Heart left ventricle (tissue), 16 donors: ENCODE results near the gene ANKRD52. TPM values are rescaled to one million over a fixed set of nuclear protein-coding genes. Genes with fewer than 3 reads are reported as not detected.

Source experiments
- ATAC-seq, 4 donors: fragments of 200-7000 bp; cut with Tn5 transposase; one replicate each; pipeline ENCODE4 v1.9.1; 2020 to 2022; ENCODE audit warnings: moderate library complexity in 4 of 4, mild to moderate bottlenecking in 3 of 4, moderate number of reproducible peaks in 1 of 4
- DNase-seq, 5 donors: peaks; one replicate each; pipeline ENCODE4 v3.0.0-alpha.2; 2020
- H3K27ac ChIP-seq, 12 donors: fragments of 200-600 bp; sonication (generic) in 4 of 12; one replicate each; pipeline versions ENCODE4 v1.5.0 to v1.8.0; 2016 to 2022; ENCODE audit warnings: mild to moderate bottlenecking in 2 of 12
- H3K27me3 ChIP-seq, 9 donors: fragments of 200-600 bp; sonication (generic) in 2 of 9; one replicate each; pipeline versions ENCODE4 v1.5.1 to v1.8.0; 2016 to 2022; ENCODE audit warnings: mild to moderate bottlenecking in 3 of 9
- H3K36me3 ChIP-seq, 9 donors: fragments of 200-600 bp; sonication (generic) in 2 of 9; one replicate each; pipeline versions ENCODE4 v1.5.0 to v1.8.0; 2018 to 2022; ENCODE audit warnings: mild to moderate bottlenecking in 2 of 9
- H3K4me1 ChIP-seq, 12 donors: fragments of 200-600 bp; sonication (generic) in 4 of 12; one replicate each; pipeline versions ENCODE4 v1.5.0 to v1.8.0; 2016 to 2022; ENCODE audit warnings: mild to moderate bottlenecking in 3 of 12
- H3K4me3 ChIP-seq, 12 donors: fragments of 200-600 bp; sonication (generic) in 4 of 12; one replicate each; pipeline versions ENCODE4 v1.5.0 to v1.8.0; 2017 to 2022; ENCODE audit warnings: mild to moderate bottlenecking in 9 of 12, moderate library complexity in 4 of 12
- H3K9me3 ChIP-seq, 12 donors: fragments of 200-600 bp; sonication (generic) in 4 of 12; one replicate each; pipeline versions ENCODE4 v1.5.0 to v1.8.0; 2016 to 2022; ENCODE audit warnings: mild to moderate bottlenecking in 1 of 12
- POLR2A ChIP-seq, 2 donors: fragments of 450-650 bp; IDR thresholded peaks; one replicate each; pipeline ENCODE4 v1.6.1; 2017; ENCODE audit warnings: antibody characterized with exemption in 2 of 2, mild to moderate bottlenecking in 2 of 2, moderate library complexity in 2 of 2
- WGBS, 4 donors: extraction: QIAGEN DNeasy Blood & Tissue Kit in 2 of 4; methylation state at CpG; one replicate each; pipeline versions ENCODE4 v1.1.5 to v1.1.7; 2013 to 2018; 5-methylcytosine and 5-hydroxymethylcytosine counted together
- intact Hi-C, 10 donors: fragments of 100-400 bp; cut with DNase I; formaldehyde crosslinking; loops; one replicate each; pipeline versions ENCODE4 v1.11.1 to v1.14.2; 2022
- polyA plus RNA-seq, 2 donors: library from polyadenylated mRNA; stranded (reverse); fragments of 200-250 nt; gene quantifications; one replicate each; pipeline ENCODE4 v1.2.3, GENCODE V29; 2013
- total RNA-seq, 9 donors: library from RNA; depleted of rRNA in 2 of 9; stranded (reverse); fragments of >200 nt in 2 of 9; fragmentation: NEBNext Ultra II Directional in 3 of 9; extraction: Animal tissue kit (Norgen Biotek cat#: 25700) in 3 of 9; gene quantifications; one replicate each; pipeline versions ENCODE4 v1.1.0 to v1.2.4, GENCODE V29; 2016 to 2023
- TF ChIP-seq, protein P1 (sequence below), 12 donors: fragments of 200-600 bp; sonication (generic) in 4 of 12; IDR thresholded peaks; one replicate each; pipeline versions ENCODE4 v1.5.0 to v1.8.0; 2018 to 2022; ENCODE audit warnings: antibody characterized with exemption in 12 of 12, mild to moderate bottlenecking in 5 of 12
- donor health status: ischemic (EF 13 %, LVEDD 7.1; RV severe dilation, severe dysfunction).
- donor health status: healthy with polysubstance abuse.
- donor health status: DM: no; HTN: yes; CAD: no.
- donor health status: DM: no; HTN: no; CAD: no.
- donor health status: ischemic (EF 25% LVEDD 6.9; RV normal size, moderate dysfunction).
- donor health status: ischemic (EF 25% LVEDD 5.7; RV mildly dilated, moderate dysfunction).
- donor health status: healthy.
- donor health status: DM: yes; HTN: yes; CAD: no.
- donor health status: ischemic (EF 35%, LVEDD 5.7; RV mildly dilated, moderate dysfunction).
- donor health status: nonischemic (EF 11% LVEDD 7.7; RV severe dilation, severe dysfunction).
- donor health status: DM: yes; HTN: yes; CAD: no.
- donor health status: PGD.
- donor health status: ischemic (EF 29% LVEDD 5.4; RV normal size, mild dysfunction).
- donor health status: nonischemic (EF 23%, LVEDD 6.1; RV moderate dilation, normal function).

Gene ANKRD52
- total and polyA plus RNA-seq, 11 donors = 12.2 to 40.6 (median 28.0) TPM

DNA sequence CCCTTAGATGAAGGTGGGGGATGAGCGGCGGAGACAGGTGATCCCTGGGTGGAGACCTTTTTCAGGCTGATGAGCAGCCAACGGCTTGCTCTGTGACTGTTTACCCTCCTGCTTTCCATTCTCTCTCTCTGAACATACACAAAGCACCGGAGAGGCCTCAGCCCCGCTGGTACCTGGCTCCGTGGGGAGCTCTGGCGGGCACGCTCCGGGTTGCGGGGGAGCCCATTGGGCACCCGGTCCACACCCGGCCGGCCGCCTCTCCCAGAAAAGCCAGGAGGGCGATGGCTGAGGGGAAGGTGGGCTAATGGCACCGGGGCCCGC lies 69.4 kb downstream of the ANKRD52 start:
- intact Hi-C loops = loop anchor here (1.0 to 10.0 kb wide), 6 partner anchors 30 to 144 kb away; partner anchors contain the start of genes ZC3H10 (in 6 of the 10), MYL6 (in 1 of the 10), NABP2 (in 1 of the 10) and RNF41 (in 1 of the 10)
- no peak for DNase-seq
- peak in 2 of 4 donors; percentile 6 to 9 for ATAC-seq
- TF ChIP-seq POLR2A (IDR thresholded peaks at IDR 0.05) = no peak
- TF ChIP-seq, protein P1, sequence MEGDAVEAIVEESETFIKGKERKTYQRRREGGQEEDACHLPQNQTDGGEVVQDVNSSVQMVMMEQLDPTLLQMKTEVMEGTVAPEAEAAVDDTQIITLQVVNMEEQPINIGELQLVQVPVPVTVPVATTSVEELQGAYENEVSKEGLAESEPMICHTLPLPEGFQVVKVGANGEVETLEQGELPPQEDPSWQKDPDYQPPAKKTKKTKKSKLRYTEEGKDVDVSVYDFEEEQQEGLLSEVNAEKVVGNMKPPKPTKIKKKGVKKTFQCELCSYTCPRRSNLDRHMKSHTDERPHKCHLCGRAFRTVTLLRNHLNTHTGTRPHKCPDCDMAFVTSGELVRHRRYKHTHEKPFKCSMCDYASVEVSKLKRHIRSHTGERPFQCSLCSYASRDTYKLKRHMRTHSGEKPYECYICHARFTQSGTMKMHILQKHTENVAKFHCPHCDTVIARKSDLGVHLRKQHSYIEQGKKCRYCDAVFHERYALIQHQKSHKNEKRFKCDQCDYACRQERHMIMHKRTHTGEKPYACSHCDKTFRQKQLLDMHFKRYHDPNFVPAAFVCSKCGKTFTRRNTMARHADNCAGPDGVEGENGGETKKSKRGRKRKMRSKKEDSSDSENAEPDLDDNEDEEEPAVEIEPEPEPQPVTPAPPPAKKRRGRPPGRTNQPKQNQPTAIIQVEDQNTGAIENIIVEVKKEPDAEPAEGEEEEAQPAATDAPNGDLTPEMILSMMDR (IDR thresholded peaks at IDR 0.05) = no peak
- Histone ChIP-seq H3K9me3 (no peaks in the 10 kb centered on the region), H3K27me3 (no peaks in the 10 kb centered on the region), H3K4me3 (peak overlapping the region; percentile 60 to 99 (median 84)), H3K27ac (peak overlapping the region; percentile 73 to 98 (median 90)), H3K4me1 (peaks cover 0 to 38% (median 17%) of the 10 kb centered on the region in 12 donors), H3K36me3 (peaks cover 0 to 38% (median 32%) of the 10 kb centered on the region in 9 donors)
- 0 to 19% (median 1%) methylated on average over 3 to 17 of the region's 17 CpGs for WGBS, 4 donors

DNA sequence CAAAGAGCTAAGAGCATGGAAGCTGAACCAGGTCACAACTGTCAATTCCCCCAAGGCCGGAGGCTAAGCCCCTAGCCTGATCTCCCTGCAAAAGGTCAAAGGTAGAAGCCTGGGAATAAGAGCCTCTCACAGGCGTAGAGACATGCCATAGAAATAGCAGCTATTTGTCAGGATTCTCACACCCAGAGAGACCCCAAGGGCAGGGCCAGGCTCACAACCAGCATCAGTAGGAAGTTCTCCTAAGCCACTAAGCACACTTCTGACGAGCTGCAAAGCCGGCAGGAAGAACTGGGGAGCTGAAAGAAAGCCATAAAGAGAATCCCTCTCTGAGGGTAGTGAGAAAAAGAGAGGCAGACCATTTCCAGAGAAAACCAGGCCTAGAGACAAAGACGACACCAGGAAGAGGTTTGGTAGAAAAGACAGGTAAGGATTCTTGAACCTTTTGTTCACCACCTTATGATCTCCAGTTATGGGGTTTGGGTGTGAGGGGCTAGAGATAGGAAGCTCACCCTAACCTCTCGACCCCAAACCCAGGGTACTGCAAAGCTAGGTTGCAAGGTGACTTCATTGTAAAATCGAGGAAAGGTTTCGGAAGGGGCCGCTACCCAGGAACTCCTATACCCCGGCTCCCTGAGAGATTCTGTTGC lies 69.9 kb downstream of the ANKRD52 start:
- TF ChIP-seq, protein P1 (IDR thresholded peaks at IDR 0.05) = no peak
- no peak for TF ChIP-seq POLR2A (IDR thresholded peaks at IDR 0.05)
- Histone ChIP-seq H3K4me3 (peak overlapping the region; percentile 60 to 99 (median 84)), H3K27me3 (no peaks in the 10 kb centered on the region), H3K9me3 (no peaks in the 10 kb centered on the region), H3K36me3 (peaks cover 0 to 43% (median 37%) of the 10 kb centered on the region in 9 donors), H3K4me1 (peaks cover 0 to 36% (median 17%) of the 10 kb centered on the region in 12 donors), H3K27ac (peak overlapping the region in 11 of 12 donors; percentile 73 to 98 (median 90))
- ATAC-seq (no peak), DNase-seq (no peak)
- intact Hi-C loops = loop anchor here in 9 of 10 donors (2.0 to 10.0 kb wide), 5 partner anchors 29 to 143 kb away; partner anchors contain the start of genes ZC3H10 (in 6 of the 9), MYL6 (in 1 of the 9), NABP2 (in 1 of the 9) and RNF41 (in 1 of the 9)
- 11 to 23% (median 16%) methylated on average over 10 of the region's 10 CpGs for WGBS, 4 donors

Other genes with a start within 250 kb of the ANKRD52 start
- 10 to 100 TPM in 1 of 9 donors, 1 to 10 TPM in 8; 4.3 to 10.3 (median 6.9) TPM for gene IKZF4, start 237.3 kb downstream of the ANKRD52 start, total RNA-seq
- gene IKZF4, start 237.3 kb downstream of the ANKRD52 start, polyA plus RNA-seq = 1 to 10 TPM; 2.6 to 3.2 TPM
- gene RPS26, start 216.5 kb downstream of the ANKRD52 start, total RNA-seq = 100 to 1,000 TPM in 2 of 9 donors, 10 to 100 TPM in 7; 11.7 to 616 (median 23.2) TPM
- 1,000 to 10,000 TPM in 1 of 2 donors, 100 to 1,000 TPM in 1; 933 to 1,433 TPM for gene RPS26, start 216.5 kb downstream of the ANKRD52 start, polyA plus RNA-seq
- gene ERBB3, start 178.2 kb downstream of the ANKRD52 start, total RNA-seq = 1 to 10 TPM in 8 of 9 donors, under 1 TPM in 1; 0.90 to 4.5 (median 1.8) TPM
- 1 to 10 TPM; 2.7 to 3.4 TPM for gene ERBB3, start 178.2 kb downstream of the ANKRD52 start, polyA plus RNA-seq
- gene PA2G4, start 153.8 kb downstream of the ANKRD52 start, total RNA-seq = 100 to 1,000 TPM in 1 of 9 donors, 10 to 100 TPM in 8; 66.0 to 105 (median 72.4) TPM
- 100 to 1,000 TPM in 1 of 2 donors, 10 to 100 TPM in 1; 62.4 to 187 TPM for gene PA2G4, start 153.8 kb downstream of the ANKRD52 start, polyA plus RNA-seq
- gene RPL41, start 141.8 kb downstream of the ANKRD52 start, total RNA-seq = 1,000 to 10,000 TPM in 8 of 9 donors, 100 to 1,000 TPM in 1; 533 to 2,381 (median 1,999) TPM
- gene RPL41, start 141.8 kb downstream of the ANKRD52 start, polyA plus RNA-seq = 1,000 to 10,000 TPM in 1 of 2 donors, 100 to 1,000 TPM in 1; 752 to 4,466 TPM
- gene ZC3H10, start 140.1 kb downstream of the ANKRD52 start, total RNA-seq = 1 to 10 TPM; 2.7 to 6.4 (median 4.9) TPM
- gene ZC3H10, start 140.1 kb downstream of the ANKRD52 start, polyA plus RNA-seq = 1 to 10 TPM; 3.5 to 3.9 TPM
- gene ESYT1, start 130.1 kb downstream of the ANKRD52 start, total RNA-seq = 10 to 100 TPM; 26.8 to 81.1 (median 43.4) TPM
- 10 to 100 TPM; 17.0 to 67.3 TPM for gene ESYT1, start 130.1 kb downstream of the ANKRD52 start, polyA plus RNA-seq
- gene MYL6B, start 105.8 kb downstream of the ANKRD52 start, total RNA-seq = 10 to 100 TPM; 30.1 to 55.2 (median 41.1) TPM
- gene MYL6B, start 105.8 kb downstream of the ANKRD52 start, polyA plus RNA-seq = 10 to 100 TPM; 27.5 to 65.9 TPM
- gene MYL6, start 100.0 kb downstream of the ANKRD52 start, total RNA-seq = 100 to 1,000 TPM; 355 to 949 (median 613) TPM
- 1,000 to 10,000 TPM in 1 of 2 donors, 100 to 1,000 TPM in 1; 745 to 1,383 TPM for gene MYL6, start 100.0 kb downstream of the ANKRD52 start, polyA plus RNA-seq
- 10 to 100 TPM; 48.6 to 83.5 (median 66.2) TPM for gene SMARCC2, start 68.9 kb downstream of the ANKRD52 start, total RNA-seq
- gene SMARCC2, start 68.9 kb downstream of the ANKRD52 start, polyA plus RNA-seq = 10 to 100 TPM; 21.4 to 27.6 TPM
- 10 to 100 TPM; 41.7 to 84.0 (median 53.3) TPM for gene RNF41, start 36.5 kb downstream of the ANKRD52 start, total RNA-seq
- 10 to 100 TPM; 10.6 to 62.4 TPM for gene RNF41, start 36.5 kb downstream of the ANKRD52 start, polyA plus RNA-seq
- 10 to 100 TPM; 18.0 to 27.4 (median 20.7) TPM for gene NABP2, start 34.0 kb downstream of the ANKRD52 start, total RNA-seq
- gene NABP2, start 34.0 kb downstream of the ANKRD52 start, polyA plus RNA-seq = 10 to 100 TPM; 14.8 to 30.1 TPM
- gene SLC39A5, start 28.3 kb downstream of the ANKRD52 start, total RNA-seq = not detected
- under 1 TPM in 1 of 2 donors, not detected in 1; 0.12 TPM for gene SLC39A5, start 28.3 kb downstream of the ANKRD52 start, polyA plus RNA-seq
- 100 to 1,000 TPM in 7 of 9 donors, 10 to 100 TPM in 2; 45.7 to 250 (median 129) TPM for gene COQ10A, start 8.6 kb upstream of the ANKRD52 start, total RNA-seq
- 100 to 1,000 TPM in 1 of 2 donors, 10 to 100 TPM in 1; 89.2 to 249 TPM for gene COQ10A, start 8.6 kb upstream of the ANKRD52 start, polyA plus RNA-seq
- 100 to 1,000 TPM; 489 to 866 (median 662) TPM for gene CS, start 41.9 kb upstream of the ANKRD52 start, total RNA-seq
- gene CS, start 41.9 kb upstream of the ANKRD52 start, polyA plus RNA-seq = 100 to 1,000 TPM; 165 to 291 TPM
- 10 to 100 TPM; 26.8 to 61.0 (median 35.6) TPM for gene CNPY2, start 57.6 kb upstream of the ANKRD52 start, total RNA-seq
- 10 to 100 TPM; 64.2 to 67.3 TPM for gene CNPY2, start 57.6 kb upstream of the ANKRD52 start, polyA plus RNA-seq
- 10 to 100 TPM; 12.3 to 43.8 (median 38.2) TPM for gene PAN2, start 75.6 kb upstream of the ANKRD52 start, total RNA-seq
- gene PAN2, start 75.6 kb upstream of the ANKRD52 start, polyA plus RNA-seq = 10 to 100 TPM; 15.1 to 44.7 TPM
- gene IL23A, start 80.5 kb upstream of the ANKRD52 start, total RNA-seq = under 1 TPM in 1 of 9 donors, not detected in 8; 0.69 TPM
- under 1 TPM in 1 of 2 donors, not detected in 1; 0.29 TPM for gene IL23A, start 80.5 kb upstream of the ANKRD52 start, polyA plus RNA-seq
- gene STAT2, start 101.7 kb upstream of the ANKRD52 start, total RNA-seq = 100 to 1,000 TPM in 1 of 9 donors, 10 to 100 TPM in 8; 31.4 to 150 (median 37.1) TPM
- gene STAT2, start 101.7 kb upstream of the ANKRD52 start, polyA plus RNA-seq = 10 to 100 TPM; 23.1 to 26.2 TPM
- not detected for gene APOF, start 104.5 kb upstream of the ANKRD52 start, total RNA-seq
- gene APOF, start 104.5 kb upstream of the ANKRD52 start, polyA plus RNA-seq = not detected
- 1 to 10 TPM; 1.1 to 7.3 (median 2.4) TPM for gene TIMELESS, start 191.0 kb upstream of the ANKRD52 start, total RNA-seq
- gene TIMELESS, start 191.0 kb upstream of the ANKRD52 start, polyA plus RNA-seq = 1 to 10 TPM; 1.5 to 4.1 TPM
- gene MIP, start 196.3 kb upstream of the ANKRD52 start, total RNA-seq = under 1 TPM in 2 of 9 donors, not detected in 7; 0.28 to 0.32 TPM
- gene MIP, start 196.3 kb upstream of the ANKRD52 start, polyA plus RNA-seq = not detected
- 1 to 10 TPM; 2.2 to 4.7 (median 3.0) TPM for gene SPRYD4, start 210.2 kb upstream of the ANKRD52 start, total RNA-seq
- 1 to 10 TPM; 2.1 to 2.9 TPM for gene SPRYD4, start 210.2 kb upstream of the ANKRD52 start, polyA plus RNA-seq
- 1 to 10 TPM in 4 of 9 donors, under 1 TPM in 5; 0.28 to 1.5 (median 0.82) TPM for gene GLS2, start 229.8 kb upstream of the ANKRD52 start, total RNA-seq
- gene GLS2, start 229.8 kb upstream of the ANKRD52 start, polyA plus RNA-seq = under 1 TPM; 0.33 to 0.50 TPM